GM18868 (cell line): ENCODE measurements around the gene R3HDM2.

Experiments
- ATAC-seq: cut with Tn5 transposase; IDR thresholded peaks from one replicate; pipeline ENCODE4 v1.9.1; 2021; ENCODE audit warnings: mild to moderate bottlenecking, moderate library complexity; ENCODE audit not compliant: unreplicated experiment

The R3HDM2 gene

GRCh38 chr12:57243521-57244311 lies 187.1 kb downstream of the R3HDM2 start:
- no peak for ATAC-seq

- peak; percentile 33 for ATAC-seq
These were observed 188.0 kb downstream of the R3HDM2 start for GRCh38 chr12:57242691-57243454.

- ATAC-seq: no peak
These were observed 188.5 kb downstream of the R3HDM2 start for GRCh38 chr12:57242329-57242690.

- no peak for ATAC-seq
These were observed 189.2 kb downstream of the R3HDM2 start for GRCh38 chr12:57241402-57242310.

GRCh38 chr12:57240926-57241401 lies 189.9 kb downstream of the R3HDM2 start:
- no peak for ATAC-seq

GRCh38 chr12:57240066-57240921 lies 190.5 kb downstream of the R3HDM2 start:
- no peak for ATAC-seq

- no peak for ATAC-seq
These were observed 191.2 kb downstream of the R3HDM2 start for GRCh38 chr12:57239587-57240065.

- ATAC-seq: peak; percentile 55
These were observed 191.8 kb downstream of the R3HDM2 start for GRCh38 chr12:57238854-57239554.

- ATAC-seq: no peak
These were observed 192.7 kb downstream of the R3HDM2 start for GRCh38 chr12:57237932-57238853.

GRCh38 chr12:57237596-57237931 lies 193.3 kb downstream of the R3HDM2 start:
- ATAC-seq: no peak

- ATAC-seq: no peak
These were observed 193.8 kb downstream of the R3HDM2 start for GRCh38 chr12:57236925-57237595.

GRCh38 chr12:57236201-57236924 lies 194.5 kb downstream of the R3HDM2 start:
- ATAC-seq: no peak

GRCh38 chr12:57235728-57236131 lies 195.1 kb downstream of the R3HDM2 start:
- ATAC-seq: no peak

- ATAC-seq: no peak
These were observed 195.7 kb downstream of the R3HDM2 start for GRCh38 chr12:57235017-57235727.

- no peak for ATAC-seq
These were observed 196.2 kb downstream of the R3HDM2 start for GRCh38 chr12:57234571-57235016.

- no peak for ATAC-seq
These were observed 196.6 kb downstream of the R3HDM2 start for GRCh38 chr12:57234233-57234570.
